A673 (cell line): ENCODE measurements around the gene EXOC3L1.

Experiments used
- CTCF ChIP-seq: fragments of 300-800, 200-600 bp; sonication (generic); conservative IDR thresholded peaks from 2 replicates; pipeline ENCODE4 v1.5.1; 2017; ENCODE audit warnings: low read depth, mild to moderate bottlenecking, antibody characterized with exemption, low read length, moderate library complexity, mixed read lengths
- EZH2 ChIP-seq: fragments of 200-600 bp; sonication (generic); IDR thresholded peaks from 2 replicates; pipeline ENCODE4 v1.6.1; 2017; ENCODE audit warnings: borderline replicate concordance, low read depth, mild to moderate bottlenecking, mixed read lengths, antibody characterized with exemption, low read length; ENCODE audit not compliant: poor library complexity, severe bottlenecking

- TF ChIP-seq CTCF (no peak), EZH2 (no peak)
Observed at GRCh38 chr16:67237396-67238277, 47.7 kb upstream of the EXOC3L1 start.
